ENCODE results near the gene GAP43.

The GAP43 gene

GRCh38 chr3:115623044-115623868 lies at the start of gene GAP43:
Gene GAP43, plus strand, starts transcription at chr3:115623510. Its CDS starts 180 bp downstream, at chr3:115623690.
- DNase-seq, result no peak

DNA sequence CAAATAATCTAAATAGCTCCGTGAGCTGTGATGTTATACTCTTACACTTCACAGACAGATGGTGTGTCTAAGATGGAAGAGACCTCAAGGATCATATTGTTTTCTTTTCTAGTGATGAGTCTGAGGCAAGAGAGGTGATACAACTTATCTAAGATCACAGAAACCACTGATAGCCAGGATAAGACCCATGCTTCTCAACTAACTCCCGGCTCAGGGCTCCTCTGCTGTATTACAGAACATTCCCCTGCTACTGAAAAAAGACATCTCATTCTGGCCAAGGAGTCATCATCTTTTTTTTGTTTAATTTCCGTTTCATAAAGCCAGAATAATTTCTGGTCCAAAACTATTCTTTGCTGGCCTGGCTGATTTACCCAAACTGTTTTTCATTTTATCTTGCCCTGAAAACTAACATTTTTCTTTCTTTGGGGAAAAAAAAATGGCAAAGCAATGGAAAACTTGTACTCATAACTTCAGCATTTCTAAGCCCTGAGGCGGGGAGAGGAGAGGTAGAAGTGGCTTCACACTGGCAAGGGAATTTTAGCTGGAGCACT lies 46.9 kb upstream of the GAP43 start:
- DNase-seq, result no peak

- no peak for DNase-seq
These were observed 46.3 kb upstream of the GAP43 start for GRCh38 chr3:115577000-115577399.

DNA sequence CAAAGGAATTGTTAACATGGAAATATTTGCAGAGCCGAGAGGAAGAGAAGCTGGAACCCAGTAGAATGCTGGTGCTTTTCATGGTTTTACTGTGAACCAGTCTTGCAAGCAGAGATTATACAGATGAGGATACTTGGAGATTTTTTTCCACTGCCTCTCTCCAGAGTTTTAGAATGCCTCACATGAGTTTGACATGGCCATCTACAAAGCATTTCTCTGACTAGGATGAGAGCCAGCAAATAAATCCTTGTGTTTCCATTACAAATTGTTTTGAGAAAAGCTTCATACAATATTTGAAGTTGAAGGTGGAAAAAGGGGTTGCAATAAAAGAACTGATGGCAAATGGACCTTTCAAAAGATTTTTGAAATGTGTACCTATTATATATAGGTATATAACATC lies 45.0 kb upstream of the GAP43 start:
- no peak for DNase-seq

GRCh38 chr3:115580566-115580965 lies 42.7 kb upstream of the GAP43 start:
- no peak for DNase-seq

DNA sequence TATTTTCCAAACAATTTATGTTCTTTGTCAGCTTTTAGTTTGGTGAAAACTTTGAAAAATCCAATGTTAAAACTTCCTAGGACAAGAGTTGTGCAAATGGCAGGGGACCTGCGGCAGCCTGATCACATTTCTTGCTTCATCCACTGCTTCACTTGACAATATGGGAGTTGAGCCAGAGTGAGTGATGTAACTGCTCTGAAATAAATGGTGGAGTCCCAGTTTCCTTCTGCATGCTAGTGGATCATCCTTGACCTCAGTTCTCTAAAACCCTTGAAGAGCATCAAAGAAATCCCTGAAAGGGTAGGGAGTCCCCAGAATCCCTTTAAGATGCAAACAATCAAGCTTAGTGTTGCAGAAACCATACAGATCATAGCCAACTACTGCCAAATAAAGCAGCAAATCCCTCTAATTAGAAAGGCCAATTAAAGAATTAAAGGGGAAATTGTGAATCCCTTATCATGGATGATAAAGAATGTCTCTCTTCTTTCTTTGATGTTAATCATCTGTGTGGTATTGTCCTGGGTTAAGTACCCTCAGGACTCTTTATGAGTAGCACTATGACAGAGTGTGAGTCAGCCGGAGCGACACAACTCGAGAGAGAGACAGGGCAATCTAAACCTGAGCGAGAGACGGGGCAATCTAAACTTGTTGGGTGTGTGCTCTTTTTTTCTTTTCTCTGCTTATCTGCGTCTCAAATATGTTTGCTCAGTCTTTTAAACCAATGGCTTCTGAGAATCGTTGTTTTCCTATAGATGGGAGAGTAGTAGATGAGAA lies 41.8 kb upstream of the GAP43 start:
- no peak for DNase-seq

DNA sequence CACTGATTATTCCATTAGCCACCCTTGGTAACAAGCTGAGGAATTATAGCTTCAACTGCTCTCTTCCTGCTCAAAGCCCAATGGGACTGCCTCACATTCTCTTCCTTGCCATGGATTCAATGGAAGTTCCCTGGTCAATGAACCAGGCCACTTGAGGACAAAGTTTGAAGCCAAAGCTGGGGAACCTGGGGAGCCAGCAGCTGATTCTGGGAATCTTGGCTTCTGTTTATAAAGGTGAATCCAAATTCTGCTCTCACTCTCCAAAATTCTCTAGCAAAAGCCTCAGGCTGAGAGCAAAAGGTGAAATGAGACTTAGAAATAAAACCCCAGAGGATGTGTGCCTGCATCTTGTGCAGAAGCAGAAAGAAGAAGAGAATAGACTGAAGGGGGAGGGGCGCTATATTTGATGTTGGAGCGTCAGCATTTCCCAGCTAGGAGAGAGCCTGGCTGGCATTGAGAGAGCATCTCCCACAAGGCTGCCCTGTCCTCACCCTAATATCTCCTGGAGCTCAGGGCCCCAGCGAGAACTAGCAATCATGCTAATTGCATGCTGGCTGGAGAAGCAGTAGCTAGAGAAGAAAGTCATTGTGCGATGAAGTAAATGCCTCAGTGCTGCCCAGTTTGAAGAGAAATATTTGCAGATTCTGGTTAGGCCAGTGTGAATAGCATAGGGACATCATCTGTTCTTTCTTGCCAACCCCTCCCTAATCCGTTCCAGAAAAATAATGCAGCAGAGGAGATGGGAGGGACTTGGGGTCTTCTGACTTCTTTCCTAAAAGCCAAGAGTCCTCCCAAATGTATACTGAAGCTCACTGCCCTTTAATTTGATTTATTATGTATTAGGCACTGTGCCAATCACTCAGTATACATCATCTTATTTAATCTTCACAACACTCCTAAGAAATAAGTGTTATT lies 34.9 kb upstream of the GAP43 start:
- DNase-seq, result no peak

DNA sequence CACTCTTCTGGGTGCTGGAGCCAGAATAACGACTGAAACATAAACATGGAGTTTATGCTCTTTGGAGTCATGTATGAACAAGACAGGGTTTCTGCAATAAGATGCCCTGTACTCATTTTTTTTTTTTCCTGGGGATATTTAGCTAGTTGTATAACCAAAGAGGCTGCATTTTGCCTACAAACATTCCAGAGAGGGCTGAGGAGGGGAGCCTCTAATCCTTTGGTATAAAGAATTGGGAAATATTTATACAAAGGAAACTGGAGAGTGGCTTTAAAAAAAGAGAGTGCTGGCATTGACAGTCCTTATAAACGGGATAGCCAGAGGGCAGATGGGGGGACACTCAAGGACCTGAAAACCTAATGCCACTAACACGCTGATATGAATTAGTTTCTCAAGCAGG lies 32.4 kb upstream of the GAP43 start:
- DNase-seq, result no peak

DNA sequence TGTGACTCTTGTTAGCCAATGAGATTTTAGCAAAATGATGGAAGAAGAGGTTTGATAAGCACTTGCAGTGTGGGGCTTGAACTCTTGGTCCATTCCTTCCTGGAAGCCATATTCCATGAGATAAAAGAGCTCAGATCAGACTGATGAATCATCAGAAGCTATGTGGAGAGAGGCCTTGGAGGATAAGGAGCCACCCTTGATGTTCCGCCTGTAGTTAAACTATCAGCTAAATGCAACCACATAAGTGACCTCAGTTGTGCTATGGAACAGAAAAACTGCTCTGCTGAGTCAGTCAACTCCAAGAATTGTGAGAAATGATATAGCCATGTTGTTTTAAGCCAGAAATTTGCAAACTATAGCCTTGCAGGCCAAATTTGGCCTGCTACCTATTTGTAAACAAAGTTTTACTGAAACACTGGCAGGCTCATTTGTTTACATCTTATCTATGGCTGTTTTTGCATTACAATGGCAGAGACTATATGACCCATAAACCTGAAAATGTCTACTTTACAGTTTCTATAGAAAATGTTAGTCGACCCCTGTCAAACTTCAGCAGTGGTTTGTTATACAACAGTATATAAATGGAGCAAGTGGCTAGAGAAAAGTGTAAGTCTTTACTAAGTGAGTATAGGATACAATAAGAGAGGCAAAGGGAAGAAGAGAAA lies 27.6 kb upstream of the GAP43 start:
- no peak for DNase-seq

GRCh38 chr3:115598216-115598615 lies 25.1 kb upstream of the GAP43 start:
- DNase-seq, result no peak

- no peak for DNase-seq
These were observed 21.1 kb upstream of the GAP43 start for GRCh38 chr3:115602194-115602593.

DNA sequence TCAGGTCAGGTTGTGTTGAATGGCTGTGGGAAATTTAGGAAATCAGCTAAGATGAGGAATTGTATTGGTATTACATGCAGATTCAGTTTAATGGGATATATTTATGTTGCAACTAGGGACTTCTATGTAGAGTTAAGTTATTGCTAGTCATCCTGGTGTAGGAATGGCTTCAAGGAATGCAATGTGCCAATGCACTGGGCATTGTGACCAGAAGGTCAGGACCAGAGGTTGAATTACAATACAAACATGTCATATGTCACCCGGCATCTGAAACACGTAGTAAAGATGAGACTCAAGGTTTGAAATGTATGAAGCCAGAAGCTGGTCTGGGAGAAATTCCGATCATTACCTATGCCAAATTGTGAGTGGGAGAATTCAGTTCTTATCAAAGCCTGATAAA lies 11.7 kb upstream of the GAP43 start:
- DNase-seq, result no peak

GRCh38 chr3:115615001-115615814 lies 8.1 kb upstream of the GAP43 start:
- DNase-seq, result no peak

- no peak for DNase-seq
These were observed 6.8 kb upstream of the GAP43 start for GRCh38 chr3:115616461-115616860.

- no peak for DNase-seq
These were observed 5.7 kb upstream of the GAP43 start for GRCh38 chr3:115617591-115617990.

- DNase-seq, result no peak
These were observed 875 bp downstream of the GAP43 start for GRCh38 chr3:115624029-115624741.

DNA sequence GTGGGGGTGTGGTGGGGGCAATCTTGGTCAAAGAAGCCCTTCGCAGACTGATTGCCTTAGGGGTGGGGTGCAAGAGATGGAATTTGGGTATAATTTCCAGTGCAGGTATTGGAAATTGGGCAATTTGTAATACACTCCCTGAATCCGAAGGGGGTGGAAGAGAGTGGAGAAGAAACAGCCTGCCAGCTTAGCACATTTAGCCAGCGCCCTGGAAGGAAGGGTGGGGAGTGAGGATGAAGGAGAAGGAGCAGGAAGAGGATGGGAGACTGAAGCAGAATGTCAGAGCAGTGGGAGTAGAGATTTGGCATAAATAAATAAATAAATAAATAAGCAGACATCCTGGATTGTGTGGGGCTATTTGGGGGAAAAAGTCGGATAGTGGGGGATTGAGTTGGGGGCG lies 1.6 kb downstream of the GAP43 start:
- no peak for DNase-seq

DNA sequence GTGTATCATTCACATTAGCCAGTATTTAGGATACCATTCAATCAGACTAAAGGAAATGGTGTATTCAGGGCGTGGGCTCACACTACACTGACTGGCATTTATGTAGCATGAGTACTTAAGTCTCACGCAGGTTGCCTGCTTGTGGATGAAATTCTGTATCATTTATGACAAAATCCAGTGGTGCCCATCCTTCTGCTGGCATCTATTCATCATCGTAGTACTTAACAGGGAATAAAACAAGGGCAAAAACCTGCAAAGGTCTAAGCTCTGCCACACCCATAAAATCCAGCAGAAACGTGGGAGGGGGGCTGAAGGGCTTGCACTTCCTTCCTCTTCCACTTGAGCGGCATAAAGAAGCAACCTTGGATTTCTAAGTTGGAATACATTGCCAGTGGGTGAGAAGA lies 2.7 kb downstream of the GAP43 start:
- no peak for DNase-seq

DNA sequence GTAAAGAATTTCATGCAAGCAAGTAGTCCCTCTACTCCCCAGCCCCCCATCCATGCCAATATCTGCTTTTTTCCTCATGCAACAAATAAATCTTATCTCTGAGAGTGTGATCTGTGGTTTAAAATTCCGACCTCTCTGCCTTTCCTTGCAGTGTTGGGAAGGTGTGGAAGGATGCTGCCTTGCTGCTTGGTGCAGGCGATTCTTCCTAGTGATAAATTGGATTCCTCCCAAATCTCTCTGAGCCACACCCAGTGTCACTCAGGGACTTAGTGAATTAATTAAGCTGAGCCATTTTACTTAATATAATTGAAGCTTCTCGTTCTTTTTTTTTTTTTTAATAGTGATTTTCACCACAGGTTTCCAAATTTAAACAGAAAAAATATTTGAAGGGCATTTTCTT lies 3.4 kb downstream of the GAP43 start:
- no peak for DNase-seq

- DNase-seq, result no peak
These were observed 4.1 kb downstream of the GAP43 start for GRCh38 chr3:115627180-115628074.

All from activated T-cell treated with anti-CD3 and anti-CD28 coated beads for 4 hours (primary cell).